ENCODE data around the gene CFAP90.

The CFAP90 gene

DNA sequence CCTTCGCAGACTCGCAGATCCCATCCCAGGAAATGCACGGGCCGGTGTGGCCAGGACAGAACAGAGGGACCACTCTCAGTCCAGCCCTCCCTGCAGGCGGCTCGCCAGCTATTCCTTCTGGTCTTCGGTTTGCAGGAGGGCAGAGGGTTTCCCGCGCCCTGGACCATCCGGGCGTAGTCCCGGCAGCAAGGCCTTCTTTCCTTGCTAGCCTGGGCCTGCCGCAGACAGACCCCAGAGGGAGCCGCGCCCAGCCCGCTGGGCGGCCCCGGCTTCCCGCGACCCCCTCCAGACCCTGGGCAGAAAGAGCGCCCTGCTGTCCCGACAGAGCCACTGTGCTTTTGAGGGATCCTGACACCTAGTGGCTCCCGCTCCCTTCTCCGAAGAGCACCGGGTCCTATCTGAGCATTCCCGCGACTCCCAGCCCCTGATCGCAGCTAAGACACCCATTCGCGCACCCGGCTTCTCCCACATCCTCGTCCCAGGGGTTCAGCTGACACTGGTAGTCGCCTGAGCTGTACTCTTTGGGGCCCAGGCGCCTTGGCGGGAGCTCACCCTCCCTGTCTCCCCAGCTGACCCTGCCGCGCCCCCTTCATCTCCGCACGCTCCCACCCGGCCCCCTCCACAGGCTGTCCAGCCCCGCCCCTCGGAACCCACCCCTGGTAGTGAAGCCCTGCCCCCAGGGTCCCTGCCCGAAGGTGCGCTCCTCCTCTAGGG lies 1.1 kb downstream of the CFAP90 start:
- peak overlapping the region; percentile 84 for H3K4me3 ChIP-seq (ENCODE audit: low read depth, low read length)
- H3K4me1 ChIP-seq (ENCODE audit: control insufficient read depth, insufficient read depth, low read length) = peaks cover 7% of the 10 kb centered on the region; the same call in 1 of the 2 replicates
- no peak overlapping the region for H3K27ac ChIP-seq (ENCODE audit: low read depth, low read length)
- H3K27me3 ChIP-seq (ENCODE audit: control insufficient read depth, insufficient read depth, low read length) = peaks cover 15% of the 10 kb centered on the region
- peak overlapping the region; percentile 35; the same call in 1 of the 2 replicates for H3K9ac ChIP-seq (ENCODE audit: low read depth, low read length)
- H3K36me3 ChIP-seq (ENCODE audit: control insufficient read depth, insufficient read depth, low read length) = no peaks in the 10 kb centered on the region
- no peaks in the 10 kb centered on the region for H3K9me3 ChIP-seq (ENCODE audit: control insufficient read depth, insufficient read depth, low read length)

DNA sequence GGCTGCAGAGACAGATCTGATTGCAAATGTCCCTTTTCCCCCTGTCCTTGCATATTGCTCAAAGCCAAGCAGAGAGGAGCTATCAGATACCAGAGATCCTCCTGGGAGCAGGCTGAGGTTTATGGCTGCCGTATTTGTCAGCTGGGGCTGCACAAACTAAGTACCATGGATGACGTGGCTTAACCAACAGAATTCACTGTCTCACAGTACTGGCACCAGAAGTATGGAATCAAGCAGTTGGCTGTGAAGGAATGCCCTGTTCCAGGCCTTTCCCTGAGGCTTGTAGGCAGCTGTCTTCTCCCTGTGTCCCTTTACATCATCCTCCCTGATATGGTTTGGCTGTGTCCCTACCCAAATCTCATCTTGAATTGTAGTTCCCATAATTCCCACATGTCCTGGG lies 2.6 kb downstream of the CFAP90 start:
- no peak overlapping the region for H3K27ac ChIP-seq (ENCODE audit: low read depth, low read length)
- H3K9ac ChIP-seq (ENCODE audit: low read depth, low read length) = no peak overlapping the region
- peaks cover 15% of the 10 kb centered on the region for H3K27me3 ChIP-seq (ENCODE audit: control insufficient read depth, insufficient read depth, low read length)
- no peaks in the 10 kb centered on the region for H3K9me3 ChIP-seq (ENCODE audit: control insufficient read depth, insufficient read depth, low read length)
- H3K36me3 ChIP-seq (ENCODE audit: control insufficient read depth, insufficient read depth, low read length) = no peaks in the 10 kb centered on the region
- no peak overlapping the region for H3K4me3 ChIP-seq (ENCODE audit: low read depth, low read length)
- H3K4me1 ChIP-seq (ENCODE audit: control insufficient read depth, insufficient read depth, low read length) = peaks cover 7% of the 10 kb centered on the region; the same call in 1 of the 2 replicates

DNA sequence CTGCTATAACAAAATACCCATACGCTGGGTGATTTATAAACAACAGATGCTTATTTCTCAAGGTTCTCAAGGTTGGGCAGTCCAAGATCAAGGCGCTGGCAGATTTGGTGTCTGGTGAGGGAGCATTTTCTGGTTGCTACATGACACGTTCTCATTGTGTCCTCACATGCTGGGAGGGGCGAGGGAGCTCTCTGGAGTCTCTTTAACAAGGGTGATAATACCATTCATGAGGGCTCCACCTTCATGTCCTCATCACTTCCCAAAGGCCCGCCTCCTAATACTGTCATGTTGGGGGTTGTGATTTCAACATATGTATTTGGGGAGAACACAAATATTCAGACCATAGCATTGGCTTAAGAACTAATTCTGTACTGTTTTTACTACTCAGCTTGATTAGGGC lies 4.6 kb downstream of the CFAP90 start:
- H3K27ac ChIP-seq (ENCODE audit: low read depth, low read length) = no peak overlapping the region
- H3K27me3 ChIP-seq (ENCODE audit: control insufficient read depth, insufficient read depth, low read length) = peaks cover 15% of the 10 kb centered on the region
- H3K9me3 ChIP-seq (ENCODE audit: control insufficient read depth, insufficient read depth, low read length) = no peaks in the 10 kb centered on the region
- peaks cover 7% of the 10 kb centered on the region; the same call in 1 of the 2 replicates for H3K4me1 ChIP-seq (ENCODE audit: control insufficient read depth, insufficient read depth, low read length)
- H3K36me3 ChIP-seq (ENCODE audit: control insufficient read depth, insufficient read depth, low read length) = no peaks in the 10 kb centered on the region
- H3K9ac ChIP-seq (ENCODE audit: low read depth, low read length) = no peak overlapping the region
- H3K4me3 ChIP-seq (ENCODE audit: low read depth, low read length) = no peak overlapping the region

GRCh38 chr5:7845557-7845956 lies 5.4 kb downstream of the CFAP90 start:
- Histone ChIP-seq H3K27ac (ENCODE audit: low read depth, low read length) (no peak overlapping the region), H3K4me3 (ENCODE audit: low read depth, low read length) (no peak overlapping the region), H3K36me3 (ENCODE audit: control insufficient read depth, insufficient read depth, low read length) (no peaks in the 10 kb centered on the region), H3K9ac (ENCODE audit: low read depth, low read length) (no peak overlapping the region), H3K27me3 (ENCODE audit: control insufficient read depth, insufficient read depth, low read length) (peaks cover 15% of the 10 kb centered on the region), H3K9me3 (ENCODE audit: control insufficient read depth, insufficient read depth, low read length) (no peaks in the 10 kb centered on the region), H3K4me1 (ENCODE audit: control insufficient read depth, insufficient read depth, low read length) (peaks cover 7% of the 10 kb centered on the region; the same call in 1 of the 2 replicates)

DNA sequence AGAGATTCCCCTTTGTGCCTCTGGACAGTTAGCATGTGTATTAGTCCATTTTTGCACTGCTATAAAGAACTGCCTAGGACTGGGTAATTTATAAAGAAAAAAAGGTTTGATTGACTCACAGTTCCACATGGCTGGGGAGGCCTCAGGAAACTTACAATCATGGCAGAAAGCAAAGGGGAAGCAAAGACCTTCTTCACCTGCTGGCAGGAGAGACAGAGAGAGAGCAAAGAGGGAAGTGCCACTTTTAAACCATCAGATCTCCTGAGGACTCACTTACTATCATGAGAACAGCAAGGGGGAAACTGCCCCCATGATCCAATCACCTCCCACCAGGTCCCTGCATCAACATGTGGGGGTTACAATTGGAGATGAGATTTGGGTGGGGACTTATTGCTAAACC lies 6.0 kb downstream of the CFAP90 start:
- peaks cover 15% of the 10 kb centered on the region for H3K27me3 ChIP-seq (ENCODE audit: control insufficient read depth, insufficient read depth, low read length)
- H3K4me3 ChIP-seq (ENCODE audit: low read depth, low read length) = no peak overlapping the region

GRCh38 chr5:7842531-7842930 lies 8.4 kb downstream of the CFAP90 start:
- no peaks in the 10 kb centered on the region for H3K36me3 ChIP-seq (ENCODE audit: control insufficient read depth, insufficient read depth, low read length)
- H3K27ac ChIP-seq (ENCODE audit: low read depth, low read length) = no peak overlapping the region
- H3K27me3 ChIP-seq (ENCODE audit: control insufficient read depth, insufficient read depth, low read length) = no peaks in the 10 kb centered on the region
- H3K9me3 ChIP-seq (ENCODE audit: control insufficient read depth, insufficient read depth, low read length) = no peaks in the 10 kb centered on the region
- no peaks in the 10 kb centered on the region for H3K4me1 ChIP-seq (ENCODE audit: control insufficient read depth, insufficient read depth, low read length)
- no peak overlapping the region for H3K4me3 ChIP-seq (ENCODE audit: low read depth, low read length)
- no peak overlapping the region for H3K9ac ChIP-seq (ENCODE audit: low read depth, low read length)

More for the DNA sequence above, 6.0 kb downstream of the CFAP90 start:
- Histone ChIP-seq H3K27ac (ENCODE audit: low read depth, low read length) (no peak overlapping the region), H3K9me3 (ENCODE audit: control insufficient read depth, insufficient read depth, low read length) (no peaks in the 10 kb centered on the region), H3K36me3 (ENCODE audit: control insufficient read depth, insufficient read depth, low read length) (no peaks in the 10 kb centered on the region), H3K9ac (ENCODE audit: low read depth, low read length) (no peak overlapping the region), H3K4me1 (ENCODE audit: control insufficient read depth, insufficient read depth, low read length) (peaks cover 7% of the 10 kb centered on the region; the same call in 1 of the 2 replicates)

DNA sequence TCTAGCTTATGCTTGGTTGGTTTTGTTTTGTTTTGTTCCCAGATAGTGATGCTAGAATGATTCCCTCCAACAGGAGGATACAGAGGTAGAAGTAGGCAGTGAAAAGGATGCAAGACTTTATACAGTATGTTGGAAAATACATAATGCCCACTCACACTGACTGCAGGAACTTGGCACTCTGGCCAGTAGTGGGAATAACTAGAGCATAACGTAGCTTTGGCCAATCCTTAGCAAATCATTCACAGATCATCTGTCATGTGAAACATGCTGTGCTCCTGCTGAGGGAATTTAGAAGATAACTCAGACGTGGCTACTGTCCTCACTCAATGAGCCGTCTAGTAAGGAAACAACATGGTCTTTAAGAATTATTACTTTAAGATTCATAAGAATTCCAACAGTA lies 13.5 kb downstream of the CFAP90 start:
- Histone ChIP-seq H3K9ac (ENCODE audit: low read depth, low read length) (no peak overlapping the region), H3K36me3 (ENCODE audit: control insufficient read depth, insufficient read depth, low read length) (no peaks in the 10 kb centered on the region), H3K4me3 (ENCODE audit: low read depth, low read length) (no peak overlapping the region), H3K27me3 (ENCODE audit: control insufficient read depth, insufficient read depth, low read length) (no peaks in the 10 kb centered on the region), H3K27ac (ENCODE audit: low read depth, low read length) (no peak overlapping the region), H3K9me3 (ENCODE audit: control insufficient read depth, insufficient read depth, low read length) (no peaks in the 10 kb centered on the region), H3K4me1 (ENCODE audit: control insufficient read depth, insufficient read depth, low read length) (no peaks in the 10 kb centered on the region)

- H3K9me3 ChIP-seq (ENCODE audit: control insufficient read depth, insufficient read depth, low read length) = no peaks in the 10 kb centered on the region
- no peak overlapping the region for H3K4me3 ChIP-seq (ENCODE audit: low read depth, low read length)
- H3K4me1 ChIP-seq (ENCODE audit: control insufficient read depth, insufficient read depth, low read length) = no peaks in the 10 kb centered on the region
- H3K9ac ChIP-seq (ENCODE audit: low read depth, low read length) = no peak overlapping the region
- no peak overlapping the region for H3K27ac ChIP-seq (ENCODE audit: low read depth, low read length)
- no peaks in the 10 kb centered on the region for H3K36me3 ChIP-seq (ENCODE audit: control insufficient read depth, insufficient read depth, low read length)
- no peaks in the 10 kb centered on the region for H3K27me3 ChIP-seq (ENCODE audit: control insufficient read depth, insufficient read depth, low read length)
Measured at GRCh38 chr5:7834982-7835381, 16.0 kb downstream of the CFAP90 start.

GRCh38 chr5:7828269-7828668 lies 22.7 kb downstream of the CFAP90 start:
- no peaks in the 10 kb centered on the region for H3K27me3 ChIP-seq (ENCODE audit: control insufficient read depth, insufficient read depth, low read length)
- no peaks in the 10 kb centered on the region for H3K4me1 ChIP-seq (ENCODE audit: control insufficient read depth, insufficient read depth, low read length)
- no peak overlapping the region for H3K27ac ChIP-seq (ENCODE audit: low read depth, low read length)
- peaks cover 11% of the 10 kb centered on the region; the same call in 1 of the 2 replicates for H3K36me3 ChIP-seq (ENCODE audit: control insufficient read depth, insufficient read depth, low read length)
- no peak overlapping the region for H3K9ac ChIP-seq (ENCODE audit: low read depth, low read length)
- H3K9me3 ChIP-seq (ENCODE audit: control insufficient read depth, insufficient read depth, low read length) = no peaks in the 10 kb centered on the region
- H3K4me3 ChIP-seq (ENCODE audit: low read depth, low read length) = no peak overlapping the region

- Histone ChIP-seq H3K27me3 (ENCODE audit: control insufficient read depth, insufficient read depth, low read length) (no peaks in the 10 kb centered on the region), H3K27ac (ENCODE audit: low read depth, low read length) (no peak overlapping the region), H3K9me3 (ENCODE audit: control insufficient read depth, insufficient read depth, low read length) (no peaks in the 10 kb centered on the region), H3K9ac (ENCODE audit: low read depth, low read length) (no peak overlapping the region), H3K4me3 (ENCODE audit: low read depth, low read length) (no peak overlapping the region), H3K4me1 (ENCODE audit: control insufficient read depth, insufficient read depth, low read length) (no peaks in the 10 kb centered on the region), H3K36me3 (ENCODE audit: control insufficient read depth, insufficient read depth, low read length) (peaks cover 17% of the 10 kb centered on the region)
Measured at GRCh38 chr5:7827610-7828009, 23.3 kb downstream of the CFAP90 start.

- no peak overlapping the region for H3K9ac ChIP-seq (ENCODE audit: low read depth, low read length)
- no peak overlapping the region for H3K4me3 ChIP-seq (ENCODE audit: low read depth, low read length)
- H3K4me1 ChIP-seq (ENCODE audit: control insufficient read depth, insufficient read depth, low read length) = no peaks in the 10 kb centered on the region
- H3K9me3 ChIP-seq (ENCODE audit: control insufficient read depth, insufficient read depth, low read length) = no peaks in the 10 kb centered on the region
- peaks cover 31% of the 10 kb centered on the region for H3K36me3 ChIP-seq (ENCODE audit: control insufficient read depth, insufficient read depth, low read length)
- H3K27ac ChIP-seq (ENCODE audit: low read depth, low read length) = no peak overlapping the region
- H3K27me3 ChIP-seq (ENCODE audit: control insufficient read depth, insufficient read depth, low read length) = no peaks in the 10 kb centered on the region
Measured at GRCh38 chr5:7825630-7826029, 25.3 kb downstream of the CFAP90 start.

Data from HUES48 (cell line).